NCI-H146 (cell line): Measurements from ENCODE around the gene CEMIP.

ENCODE experiments used
- DNase-seq: peaks from one replicate; lab custom pipeline; 2025; lab: John Stamatoyannopoulos, UW

Gene CEMIP

GRCh38 chr15:80979538-80980200 lies 200.5 kb downstream of the CEMIP start:
- no peak for DNase-seq

- no peak for DNase-seq
These were observed 203.0 kb downstream of the CEMIP start for GRCh38 chr15:80982205-80982604.

- DNase-seq: no peak
These were observed 203.7 kb downstream of the CEMIP start for GRCh38 chr15:80982839-80983238.

- DNase-seq: no peak
These were observed 205.7 kb downstream of the CEMIP start for GRCh38 chr15:80984856-80985255.

GRCh38 chr15:80985981-80986380 lies 206.8 kb downstream of the CEMIP start:
- DNase-seq: no peak

GRCh38 chr15:80986487-80986886 lies 207.3 kb downstream of the CEMIP start:
- DNase-seq: no peak

- DNase-seq: no peak
These were observed 209.1 kb downstream of the CEMIP start for GRCh38 chr15:80988148-80988796.

GRCh38 chr15:80989081-80989517 lies 209.9 kb downstream of the CEMIP start:
- DNase-seq: no peak

- peak; percentile 92 for DNase-seq
These were observed 210.6 kb downstream of the CEMIP start, which contains the start of gene MESD for GRCh38 chr15:80989518-80990478. TSS of gene MESD (minus strand) at chr15:80989819. CDS start at chr15:80989791, 28 bp downstream.

GRCh38 chr15:80990955-80991354 lies 211.8 kb downstream of the CEMIP start:
- DNase-seq: no peak

GRCh38 chr15:80991421-80991820 lies 212.3 kb downstream of the CEMIP start:
- no peak for DNase-seq

- DNase-seq: no peak
These were observed 212.8 kb downstream of the CEMIP start for GRCh38 chr15:80992006-80992405.

- DNase-seq: no peak
These were observed 213.3 kb downstream of the CEMIP start for GRCh38 chr15:80992441-80992840.

GRCh38 chr15:80996247-80996646 lies 217.1 kb downstream of the CEMIP start:
- DNase-seq: peak; percentile 5

- no peak for DNase-seq
These were observed 218.5 kb downstream of the CEMIP start for GRCh38 chr15:80997692-80998091.

- no peak for DNase-seq
These were observed 219.1 kb downstream of the CEMIP start for GRCh38 chr15:80998251-80998650.

- DNase-seq: peak; percentile 4
These were observed 220.5 kb downstream of the CEMIP start for GRCh38 chr15:80999623-81000036.

GRCh38 chr15:81000144-81000623 lies 221.0 kb downstream of the CEMIP start:
- DNase-seq: peak; percentile 74

GRCh38 chr15:81000624-81001151 lies 221.5 kb downstream of the CEMIP start, which contains the start of gene TLNRD1:
TSS of gene TLNRD1 (plus strand) at chr15:81000923. CDS start at chr15:81002272, 1,349 bp downstream.
- peak; percentile 88 for DNase-seq
